Adrenal gland (tissue), 12 donors: ENCODE results near the gene ALOX12B. TPM values are rescaled to one million over a fixed set of nuclear protein-coding genes. Genes with fewer than 3 reads are reported as not detected.

Experiments used
- DNase-seq, 7 donors: peaks; one replicate each; pipeline ENCODE4 v3.0.0-alpha.2; 2019 to 2020
- H3K27ac ChIP-seq, 5 donors: fragments of 200-600 bp; sonication (generic) in 4 of 5; 1 replicate in 3 of 5; 2 replicates in 2 of 5; pipeline versions ENCODE4 v1.5.1 to v1.8.0; 2016 to 2020; ENCODE audit warnings: mild to moderate bottlenecking in 1 of 5
- H3K27me3 ChIP-seq: fragments of 200-600 bp; 2 replicates; pipeline ENCODE4 v1.8.0; 2021
- H3K36me3 ChIP-seq, 2 donors: fragments of 200-600 bp; replicated peaks in 1 of 2; 1 replicate in 1 of 2; 2 replicates in 1 of 2; pipeline versions ENCODE4 v1.5.1 to v1.8.0; 2018 to 2022
- H3K4me1 ChIP-seq, 2 donors: fragments of 200-600 bp; replicated peaks in 1 of 2; 1 replicate in 1 of 2; 2 replicates in 1 of 2; pipeline versions ENCODE4 v1.5.1 to v1.8.0; 2018 to 2021
- H3K4me3 ChIP-seq, 4 donors: fragments of 200-600 bp; sonication (generic) in 3 of 4; one replicate each; pipeline ENCODE4 v1.5.1; 2016 to 2018
- H3K9me3 ChIP-seq, 3 donors: fragments of 200-600 bp; sonication (generic) in 1 of 3; replicated peaks in 1 of 3; 1 replicate in 2 of 3; 2 replicates in 1 of 3; pipeline versions ENCODE4 v1.5.1 to v1.8.0; 2016 to 2021
- POLR2A ChIP-seq, 2 donors: fragments of 450-650 bp; IDR thresholded peaks; one replicate each; pipeline ENCODE4 v1.6.1; 2017; ENCODE audit warnings: antibody characterized with exemption in 2 of 2, mild to moderate bottlenecking in 2 of 2, moderate library complexity in 1 of 2
- WGBS, 4 donors: extraction: QIAGEN DNeasy Blood & Tissue Kit in 2 of 4; methylation state at CpG; one replicate each; pipeline versions ENCODE4 v1.1.5 to v1.1.7; 2013 to 2017; 5-methylcytosine and 5-hydroxymethylcytosine counted together
- intact Hi-C, 2 donors: fragments of 100-400 bp; cut with DNase I; formaldehyde crosslinking; loops; one replicate each; pipeline versions ENCODE4 v1.14.1 to v1.15.0; 2022 to 2023
- polyA plus RNA-seq, 3 donors: library from polyadenylated mRNA; stranded (reverse); fragments of 200-250 nt in 2 of 3; fragments of 350-450 nt in 1 of 3; fragmentation: Illumina TruSeq in 1 of 3; extraction: RNeasy Lipid Tissue Mini Kit (QIAGEN cat#74804) in 1 of 3; gene quantifications; one replicate each; pipeline ENCODE4 v1.2.3, GENCODE V29; 2013 to 2014
- total RNA-seq, 9 donors: library from RNA; depleted of rRNA in 4 of 9; stranded (reverse); fragments of >200 nt in 4 of 9; fragments of 120-200 nt in 1 of 9; fragmentation: NEBNext Ultra II Directional in 1 of 9; extraction: Animal tissue kit (Norgen Biotek cat#: 25700) in 1 of 9; gene quantifications; one replicate each; pipeline versions ENCODE4 v1.1.0 to v1.2.4, GENCODE V29; 2013 to 2023
- TF ChIP-seq, protein P1 (sequence below), 6 experiments: fragments of 450-650 bp in 4 of 6; fragments of 200-600 bp in 2 of 6; sonication (generic) in 1 of 6; IDR thresholded peaks; 1 replicate in 5 of 6; 2 replicates in 1 of 6; pipeline versions ENCODE4 v1.5.1 to v1.8.0; 2016 to 2021; ENCODE audit warnings: antibody characterized with exemption in 6 of 6, mild to moderate bottlenecking in 2 of 6, moderate library complexity in 1 of 6
- donor health status: healthy with polysubstance abuse.
- donor health status: Bipolar disorder and iron deficiency.
- donor health status: DM: yes; HTN: yes; CAD: no.
- donor health status: DM: no; HTN: no; CAD: no.
- donor health status: DM: no; HTN: no; CAD: no.
- donor health status: DM: yes; HTN: yes; CAD: no.

The ALOX12B gene
- total and polyA plus RNA-seq, 12 donors, result not detected

DNA sequence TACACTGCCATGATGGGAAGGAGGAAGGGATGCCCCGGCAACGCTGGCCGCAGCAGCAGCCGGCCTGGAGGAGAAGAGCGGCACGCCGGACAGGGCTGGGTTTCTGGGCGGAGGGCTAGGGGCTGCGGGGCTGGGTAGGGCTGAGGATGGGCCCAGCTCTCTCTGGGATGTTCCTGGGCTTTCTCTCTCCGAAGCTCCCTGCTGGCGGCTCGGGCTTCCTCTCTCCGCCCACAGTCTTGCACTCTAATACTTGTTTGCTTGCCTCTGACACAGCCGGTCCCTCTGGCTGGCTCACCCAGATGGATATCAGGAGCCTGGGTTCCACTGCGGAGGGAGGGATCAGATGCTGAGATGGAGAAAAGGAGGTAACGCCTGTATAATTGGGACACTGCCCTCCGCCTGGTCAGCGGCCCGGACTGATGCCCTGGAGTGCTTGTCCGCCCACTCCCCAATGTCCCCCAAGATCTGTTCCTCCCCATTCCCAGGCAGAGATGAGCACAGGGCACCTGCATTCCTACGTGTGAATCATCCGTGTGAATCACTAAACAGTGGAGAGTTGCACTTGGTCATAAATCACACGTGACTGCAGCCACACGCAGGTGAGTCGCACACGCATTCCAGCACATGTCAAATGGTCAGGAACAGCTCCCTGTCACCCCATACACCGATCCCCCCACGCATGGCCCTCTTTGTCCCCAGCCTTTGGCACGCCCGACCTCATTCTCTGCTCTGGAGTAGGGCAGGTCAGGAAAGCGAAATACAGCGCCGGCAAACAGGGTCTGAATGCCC lies 30.7 kb upstream of the ALOX12B start, which contains the start of gene ALOXE3:
Gene ALOXE3 (minus strand): TSS at position 535 of the 789 bp plus-strand sequence. CDS start 524 bp downstream, at position 11.
- Histone ChIP-seq H3K4me1 (peaks cover 29 to 40% of the 10 kb centered on the region in 2 donors), H3K27me3 (peaks cover 22% of the 10 kb centered on the region), H3K9me3 (no peaks in the 10 kb centered on the region), H3K27ac (peak within 1 kb of the TSS in 4 of 5 donors; percentile 49 to 91 (median 73)), H3K4me3 (peak within 1 kb of the TSS in 3 of 4 donors; percentile 5 to 61 (median 17)), H3K36me3 (no peaks in the 10 kb centered on the region)
- 1 to 5% (median 2%) methylated on average over 14 to 33 of the region's 33 CpGs for WGBS, 4 donors
- TF ChIP-seq, protein P1, sequence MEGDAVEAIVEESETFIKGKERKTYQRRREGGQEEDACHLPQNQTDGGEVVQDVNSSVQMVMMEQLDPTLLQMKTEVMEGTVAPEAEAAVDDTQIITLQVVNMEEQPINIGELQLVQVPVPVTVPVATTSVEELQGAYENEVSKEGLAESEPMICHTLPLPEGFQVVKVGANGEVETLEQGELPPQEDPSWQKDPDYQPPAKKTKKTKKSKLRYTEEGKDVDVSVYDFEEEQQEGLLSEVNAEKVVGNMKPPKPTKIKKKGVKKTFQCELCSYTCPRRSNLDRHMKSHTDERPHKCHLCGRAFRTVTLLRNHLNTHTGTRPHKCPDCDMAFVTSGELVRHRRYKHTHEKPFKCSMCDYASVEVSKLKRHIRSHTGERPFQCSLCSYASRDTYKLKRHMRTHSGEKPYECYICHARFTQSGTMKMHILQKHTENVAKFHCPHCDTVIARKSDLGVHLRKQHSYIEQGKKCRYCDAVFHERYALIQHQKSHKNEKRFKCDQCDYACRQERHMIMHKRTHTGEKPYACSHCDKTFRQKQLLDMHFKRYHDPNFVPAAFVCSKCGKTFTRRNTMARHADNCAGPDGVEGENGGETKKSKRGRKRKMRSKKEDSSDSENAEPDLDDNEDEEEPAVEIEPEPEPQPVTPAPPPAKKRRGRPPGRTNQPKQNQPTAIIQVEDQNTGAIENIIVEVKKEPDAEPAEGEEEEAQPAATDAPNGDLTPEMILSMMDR (IDR thresholded peaks at IDR 0.05), result no peak
- peak in 1 of 2 donors; percentile 4 for TF ChIP-seq POLR2A (IDR thresholded peaks at IDR 0.05)
- intact Hi-C loops, result no loop called here
- DNase-seq, result peak in 6 of 7 donors; percentile 53 to 75 (median 66)

DNA sequence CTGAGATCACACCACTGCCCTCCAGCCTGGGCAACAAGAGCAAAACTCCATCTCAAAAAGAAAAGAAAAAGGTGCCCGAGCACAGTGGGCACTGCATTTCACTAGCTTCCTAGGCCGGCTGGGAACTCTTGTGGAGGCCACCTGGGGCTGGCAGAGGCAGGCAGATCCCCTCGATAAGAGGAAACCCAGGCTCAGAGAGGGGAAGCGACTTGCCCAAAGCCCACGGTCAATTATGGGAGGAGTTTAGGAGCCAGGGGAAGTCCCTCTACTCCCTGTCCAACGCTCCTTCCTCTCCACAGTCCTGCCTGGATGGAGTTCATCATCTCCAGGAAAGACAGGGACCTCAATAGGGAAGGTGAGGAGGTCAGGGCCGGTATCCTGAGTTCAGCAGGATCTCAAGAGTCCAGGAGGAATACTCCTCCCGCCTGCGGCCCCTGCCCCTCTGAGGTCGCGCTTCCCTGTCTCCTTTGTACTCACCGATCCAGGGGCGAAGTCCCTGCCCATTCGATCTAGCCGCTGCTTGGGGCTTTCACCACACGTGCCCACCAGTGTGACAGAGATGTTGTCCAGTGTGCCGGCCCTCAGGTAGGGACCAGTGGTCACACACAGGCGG lies 30.0 kb upstream of the ALOX12B start:
- Histone ChIP-seq H3K4me1 (peaks cover 24 to 33% of the 10 kb centered on the region in 2 donors), H3K27ac (peak overlapping the region in 2 of 5 donors; percentile 86 to 91), H3K36me3 (no peaks in the 10 kb centered on the region), H3K27me3 (peaks cover 29% of the 10 kb centered on the region), H3K4me3 (peak overlapping the region in 1 of 4 donors; percentile 61), H3K9me3 (no peaks in the 10 kb centered on the region)
- 17 to 24% (median 21%) methylated on average over 3 to 18 of the region's 18 CpGs for WGBS, 4 donors
- intact Hi-C loops, result no loop called here
- DNase-seq, result peak in 2 of 7 donors; percentile 37 to 65
- TF ChIP-seq, protein P1 (IDR thresholded peaks at IDR 0.05), result no peak
- no peak for TF ChIP-seq POLR2A (IDR thresholded peaks at IDR 0.05)

DNA sequence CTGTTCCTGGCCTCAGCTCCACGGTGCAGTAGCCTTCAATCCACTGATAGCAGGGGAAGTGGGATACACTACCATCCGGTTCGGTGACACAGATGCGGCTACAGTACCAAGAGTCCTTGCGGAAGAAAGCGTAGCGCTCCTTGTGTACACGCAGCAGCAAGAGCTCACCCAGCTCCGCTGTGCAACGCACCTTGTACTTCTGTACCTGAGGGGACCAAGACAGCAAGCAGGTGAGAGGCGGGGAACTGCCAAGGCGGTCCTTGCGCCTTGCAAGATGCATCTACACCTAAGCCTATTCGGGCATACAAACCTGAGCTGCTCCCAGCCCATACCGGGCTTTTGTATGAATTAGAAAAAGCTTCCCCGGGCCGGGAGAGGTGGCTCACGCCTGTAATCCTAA lies 29.3 kb upstream of the ALOX12B start:
- Histone ChIP-seq H3K27me3 (peaks cover 36% of the 10 kb centered on the region), H3K4me1 (peaks cover 17 to 26% of the 10 kb centered on the region in 2 donors), H3K36me3 (no peaks in the 10 kb centered on the region), H3K9me3 (no peaks in the 10 kb centered on the region), H3K4me3 (no peak overlapping the region), H3K27ac (no peak overlapping the region)
- TF ChIP-seq POLR2A (IDR thresholded peaks at IDR 0.05), result no peak
- TF ChIP-seq, protein P1 (IDR thresholded peaks at IDR 0.05), result no peak
- no peak for DNase-seq
- WGBS, 4 donors, result 50 to 78% (median 57%) methylated on average over 6 to 18 of the region's 18 CpGs
- intact Hi-C loops, result no loop called here

DNA sequence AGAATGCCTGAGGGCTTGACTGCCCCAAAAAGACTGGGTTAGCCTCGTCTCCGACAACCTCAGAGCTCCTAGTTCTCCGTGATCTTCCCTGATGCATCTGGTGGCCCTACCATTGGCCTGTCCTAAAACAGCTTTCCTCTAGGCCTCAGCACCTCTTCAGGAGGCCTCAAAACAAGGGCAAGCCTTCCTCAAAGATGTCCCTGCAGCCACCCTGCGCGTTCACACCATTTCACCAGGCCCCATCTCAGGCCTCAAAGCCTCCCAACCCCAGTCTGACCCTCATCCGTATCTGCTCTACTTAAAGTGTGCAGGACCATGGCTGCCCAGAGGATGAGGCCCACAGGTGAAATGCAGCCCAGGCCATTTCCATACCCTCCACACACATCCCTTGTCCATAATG lies 23.4 kb upstream of the ALOX12B start:
- no peaks in the 10 kb centered on the region for H3K36me3 ChIP-seq
- no peak for DNase-seq
- H3K27ac ChIP-seq, result no peak overlapping the region
- H3K9me3 ChIP-seq, result no peaks in the 10 kb centered on the region
- TF ChIP-seq, protein P1 (IDR thresholded peaks at IDR 0.05), result no peak
- TF ChIP-seq POLR2A (IDR thresholded peaks at IDR 0.05), result no peak
- WGBS, 4 donors, result 93 to 97% (median 95%) methylated on average over 6 of the region's 6 CpGs
- intact Hi-C loops, result loop anchor here (5.0 kb wide), 1 partner anchor 34 kb away; no protein-coding TSS in a partner anchor
- H3K4me3 ChIP-seq, result no peak overlapping the region
- peaks cover 0 to 6% of the 10 kb centered on the region in 2 donors for H3K4me1 ChIP-seq
- H3K27me3 ChIP-seq, result peaks cover 44% of the 10 kb centered on the region
